NCI-H2107 (cell line): ENCODE data around the gene SLC25A17.
"Not testable (repeated sequence)": the region's sequence is repeated elsewhere in the genome, so short reads cannot be mapped to it uniquely, and the experiment has no call there.

Source experiments
- DNase-seq: peaks from one replicate; lab custom pipeline; 2025; lab: John Stamatoyannopoulos, UW

The SLC25A17 gene

GRCh38 chr22:40818747-40819598, at the start of gene SLC25A17:
SLC25A17 (minus strand) TSS chr22:40819346; CDS start chr22:40819248, 98 bp downstream.
- peak; percentile 74 for DNase-seq

- not testable (repeated sequence) for DNase-seq
These were observed 49.2 kb upstream of the SLC25A17 start for GRCh38 chr22:40868379-40868778.

DNA sequence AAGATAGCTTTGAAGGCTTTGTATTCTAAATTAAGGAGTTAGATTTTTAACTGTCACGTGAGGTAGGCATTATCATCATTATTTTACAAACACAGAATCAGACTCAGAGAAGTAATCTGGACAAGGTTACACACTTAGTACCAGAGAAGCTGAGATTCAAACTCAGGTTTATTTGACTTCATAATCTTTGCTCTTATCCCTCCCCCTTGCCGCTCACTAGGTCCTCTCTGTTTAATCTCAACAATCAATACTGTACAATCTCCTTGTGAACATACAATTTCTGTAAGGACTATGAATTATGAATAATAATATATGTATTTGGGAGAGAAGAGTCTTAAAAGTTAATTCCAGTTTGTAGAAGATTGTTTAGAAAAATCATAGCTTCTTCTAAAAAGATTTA, 48.0 kb upstream of the SLC25A17 start:
- no peak for DNase-seq

DNA sequence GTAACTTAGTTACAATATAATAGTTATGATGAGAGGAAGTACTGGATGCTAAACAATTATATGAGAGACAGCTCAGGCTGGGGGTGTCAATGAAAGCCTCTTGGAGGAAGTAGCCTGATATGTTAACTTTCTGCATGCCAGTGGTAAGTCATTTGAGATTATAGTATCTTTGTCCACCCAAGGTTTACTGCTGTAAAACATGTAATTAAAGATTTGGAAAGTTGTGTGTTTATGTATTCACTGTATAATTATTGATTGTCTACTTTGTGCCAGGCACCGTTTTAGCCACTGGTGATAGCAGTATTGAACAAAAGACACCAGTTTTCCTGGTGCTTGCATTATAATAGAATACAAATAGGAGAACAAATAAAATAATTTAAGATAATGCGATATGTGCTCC, 43.4 kb upstream of the SLC25A17 start:
- DNase-seq: no peak

- DNase-seq: no peak
These were observed 42.9 kb upstream of the SLC25A17 start, which contains the start of gene DNAJB7 for GRCh38 chr22:40862013-40862412. DNAJB7 (minus strand) TSS chr22:40862113; CDS start chr22:40861994, 119 bp downstream.

- no peak for DNase-seq
These were observed 38.2 kb upstream of the SLC25A17 start for GRCh38 chr22:40857309-40857855.

- DNase-seq: peak; percentile 84
These were observed 37.6 kb upstream of the SLC25A17 start, which contains the start of the genes ST13 and XPNPEP3 for GRCh38 chr22:40856513-40857308. ST13 (minus strand) TSS chr22:40856639; CDS start chr22:40856540, 99 bp downstream. XPNPEP3 (plus strand) TSS chr22:40857148; CDS start chr22:40857182, 34 bp downstream.

DNA sequence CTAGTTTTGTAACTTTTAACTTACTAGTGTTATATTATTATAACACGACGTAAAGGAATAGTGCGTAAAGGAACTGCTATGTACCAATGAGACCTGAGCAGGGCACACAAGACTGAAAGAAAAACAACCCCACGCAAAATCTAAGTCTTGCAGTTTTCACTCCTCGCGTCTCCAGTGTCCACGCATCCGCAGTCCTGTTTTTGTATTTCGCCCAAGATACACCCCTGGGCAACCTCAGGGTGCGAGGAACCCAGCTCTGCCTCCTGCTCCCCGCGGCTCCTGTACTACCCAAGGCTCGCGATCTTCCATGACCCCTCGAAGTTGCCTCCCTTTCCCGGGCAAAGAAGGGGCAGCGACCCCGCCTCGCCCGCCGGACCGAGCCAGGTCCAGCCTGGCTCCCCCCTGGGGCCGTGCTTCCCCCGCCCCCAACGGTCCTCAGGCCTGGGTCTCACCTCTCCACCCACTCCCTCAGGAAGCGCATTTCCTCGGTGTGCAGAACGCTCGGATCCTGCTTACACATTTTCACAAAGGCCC, 36.9 kb upstream of the SLC25A17 start:
- no peak for DNase-seq

- DNase-seq: no peak
These were observed 36.2 kb upstream of the SLC25A17 start for GRCh38 chr22:40855071-40855978.

- DNase-seq: no peak
These were observed 34.8 kb upstream of the SLC25A17 start for GRCh38 chr22:40853961-40854360.

DNA sequence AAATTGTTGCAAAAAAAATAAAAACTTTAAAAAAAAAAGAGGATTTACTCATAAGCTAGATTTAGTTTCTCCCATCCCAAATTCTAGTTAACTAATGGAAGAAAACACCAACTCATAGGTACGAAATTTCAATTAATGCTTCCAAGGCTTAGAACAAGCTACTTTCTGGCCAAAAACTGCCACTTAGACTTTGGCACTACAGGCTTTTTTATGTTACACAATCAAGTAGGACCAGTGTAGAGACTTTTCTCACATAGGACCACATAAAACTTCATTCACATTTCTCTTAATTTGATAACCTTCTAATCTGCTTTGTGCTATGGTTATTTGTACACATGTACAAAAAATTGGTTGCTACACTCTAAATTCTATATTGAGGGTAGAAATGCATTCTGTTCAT, 34.2 kb upstream of the SLC25A17 start:
- DNase-seq: no peak

DNA sequence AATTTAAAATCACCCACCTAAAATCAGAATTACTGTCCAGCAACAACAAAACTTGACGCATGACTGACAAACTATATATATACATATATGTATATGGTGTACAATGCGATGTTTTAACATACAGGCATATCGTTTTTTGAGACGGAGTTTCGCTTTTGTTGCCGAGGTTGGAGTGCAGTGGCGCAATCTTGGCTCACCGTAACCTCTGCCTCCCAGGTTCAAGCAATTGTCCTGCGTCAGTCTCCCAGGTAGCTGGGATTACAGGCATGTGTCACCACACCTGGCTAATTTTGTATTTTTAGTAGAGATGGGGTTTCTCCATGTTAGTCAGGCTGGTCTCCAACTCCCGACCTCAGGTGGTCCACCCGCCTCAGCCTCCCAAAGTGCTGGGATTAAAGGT, 26.7 kb upstream of the SLC25A17 start:
- not testable (repeated sequence) for DNase-seq

GRCh38 chr22:40844951-40845350, 25.8 kb upstream of the SLC25A17 start:
- no peak for DNase-seq

GRCh38 chr22:40838486-40838885, 19.3 kb upstream of the SLC25A17 start:
- no peak for DNase-seq

DNA sequence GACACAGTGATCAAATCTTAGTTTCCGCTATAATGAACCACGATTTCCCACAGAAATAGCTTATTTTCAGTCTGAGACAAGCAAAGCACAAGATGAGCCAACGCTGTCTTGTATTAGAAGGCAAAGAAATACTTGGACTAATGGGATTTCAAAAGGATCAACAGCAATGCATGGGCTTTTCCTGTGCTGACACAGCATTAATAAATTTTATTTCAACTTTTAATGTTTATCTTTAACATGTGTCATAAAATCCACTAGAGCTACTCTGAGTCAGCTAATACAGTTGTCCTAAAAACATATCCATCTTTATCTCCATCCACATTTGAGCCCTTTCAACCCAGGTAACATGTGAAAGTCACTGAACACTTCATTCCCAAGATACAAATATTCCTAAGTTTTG, 15.5 kb upstream of the SLC25A17 start:
- no peak for DNase-seq

- no peak for DNase-seq
These were observed 10.0 kb upstream of the SLC25A17 start for GRCh38 chr22:40829131-40829530.

DNA sequence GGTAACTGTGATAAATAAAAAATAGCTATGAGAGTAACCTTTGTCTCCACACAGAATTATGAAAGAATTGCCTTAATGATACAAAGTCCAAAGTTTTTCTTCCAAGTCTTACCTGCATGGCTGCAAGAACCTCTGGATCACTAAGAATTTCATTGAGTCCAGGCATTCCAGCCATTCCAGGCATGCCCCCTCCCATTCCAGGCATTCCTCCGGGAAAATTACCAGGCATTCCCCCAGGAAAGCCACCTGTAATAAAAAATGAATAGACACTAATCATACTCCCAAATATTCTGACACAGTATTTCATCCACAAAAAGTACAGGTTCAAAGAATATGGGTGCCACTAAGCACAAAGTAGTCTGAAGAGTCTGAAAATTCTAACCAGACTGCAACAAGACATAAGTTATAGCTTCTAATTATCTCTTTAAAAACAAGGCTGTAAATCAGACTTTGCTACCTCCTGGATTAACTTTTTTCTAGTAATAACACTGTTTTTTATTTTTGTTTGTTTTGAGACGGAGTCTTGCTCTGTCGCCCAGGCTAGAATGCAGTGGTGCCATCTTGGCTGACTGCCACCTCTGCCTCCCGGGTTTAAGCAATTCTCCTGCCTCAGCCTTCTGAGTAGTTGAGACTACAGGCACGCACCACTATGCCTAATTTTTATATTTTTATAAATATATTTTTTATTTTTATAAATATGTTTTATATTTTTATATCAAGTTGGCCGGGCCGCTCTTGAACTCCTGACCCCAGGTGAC, 8.0 kb upstream of the SLC25A17 start:
- DNase-seq: no peak

- not testable (repeated sequence) for DNase-seq
These were observed 7.1 kb upstream of the SLC25A17 start for GRCh38 chr22:40826292-40826691.

DNA sequence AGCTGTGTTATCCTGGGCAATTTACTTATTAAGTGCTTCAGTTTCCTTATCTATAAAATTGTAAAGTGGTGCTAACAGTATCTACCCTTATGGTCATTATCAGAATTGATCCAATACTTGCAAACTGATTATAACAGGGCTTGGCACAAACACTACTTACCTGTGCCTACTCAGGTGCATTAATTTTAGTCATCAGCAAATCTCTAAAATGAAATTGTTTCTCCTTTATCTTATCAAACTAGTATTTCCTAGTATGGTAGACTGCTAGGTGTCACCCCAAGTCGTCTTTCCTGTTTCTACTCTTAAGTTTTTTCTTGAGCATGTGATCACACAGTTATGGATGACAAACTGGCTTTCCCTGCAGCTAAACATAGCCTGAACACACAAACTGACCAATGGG, 4.3 kb upstream of the SLC25A17 start:
- no peak for DNase-seq

- DNase-seq: no peak
These were observed 524 bp upstream of the SLC25A17 start for GRCh38 chr22:40819599-40820140.
